H1 (cell line): ENCODE data around the gene MYH11. TPM values are rescaled to one million over a fixed set of nuclear protein-coding genes. Genes with fewer than 3 reads are reported as not detected.

Experiments used
- MAFK ChIP-seq: IDR thresholded peaks from 2 replicates; pipeline ENCODE4 v1.6.1; 2012; ENCODE audit warnings: low read depth, mild to moderate bottlenecking, improper control_type of control experiment, low read length
- SIN3A ChIP-seq, 2 experiments: IDR thresholded peaks in 1 of 2; conservative IDR thresholded peaks in 1 of 2; 2 replicates each; pipeline ENCODE4 v1.6.1; 2011 to 2012; ENCODE audit warnings: low read length in 2 of 2, improper control_type of control experiment in 1 of 2, low read depth in 1 of 2, mild to moderate bottlenecking in 1 of 2
- USF2 ChIP-seq: IDR thresholded peaks from 2 replicates; pipeline ENCODE4 v1.6.1; 2011; ENCODE audit warnings: low read length, improper control_type of control experiment
- polyA plus RNA-seq, 7 experiments: library from polyadenylated mRNA; depleted of rRNA in 3 of 7; stranded (reverse) in 5 of 7; unstranded in 2 of 7; fragments of >200 nt in 5 of 7; fragments of 200-250 nt in 2 of 7; gene quantifications; 1 replicate in 5 of 7; 2 replicates in 1 of 7; 4 replicates in 1 of 7; pipeline versions ENCODE4 v1.2.1 to v1.2.3, GENCODE V29; 2011 to 2013; ENCODE audit warnings: missing spikeins in 2 of 7, mixed read lengths in 2 of 7
- total RNA-seq: library from RNA; stranded (reverse); fragmentation: NEBNext Ultra II Directional; extraction: Animal tissue kit (Norgen Biotek cat#: 25700); gene quantifications from 2 replicates; pipeline ENCODE4 v1.2.1, GENCODE V29; 2021

Gene MYH11
- total and polyA plus RNA-seq, 2 of the 8 experiments (the other 6 are each of a cell fraction or from before 2014, with no cell fraction given) = 0.11 to 0.78 TPM

- no peak for TF ChIP-seq SIN3A (conservative IDR thresholded peaks at IDR 0.05 in 1 of 2, IDR thresholded peaks at IDR 0.05 in 1 of 2; ENCODE audit: low read depth in 1 of 2, low read length in 2 of 2)
- TF ChIP-seq MAFK = no peak
- TF ChIP-seq USF2 = no peak
- TF ChIP-seq, all 59 proteins: peak for 0
These were observed 119.6 kb downstream of the MYH11 start (continued) for GRCh38 chr16:15737140-15737644.
